Measurements from ENCODE around the gene CCL18. TPM values are rescaled to one million over a fixed set of nuclear protein-coding genes. Genes with fewer than 3 reads are reported as not detected.
"Not testable (repeated sequence)": the region's sequence is repeated elsewhere in the genome, so short reads cannot be mapped to it uniquely, and the experiment has no call there.

CCL18 gene
- total and polyA plus RNA-seq, 2 of the 4 experiments (the other 2 are of a cell fraction), result not detected

DNA sequence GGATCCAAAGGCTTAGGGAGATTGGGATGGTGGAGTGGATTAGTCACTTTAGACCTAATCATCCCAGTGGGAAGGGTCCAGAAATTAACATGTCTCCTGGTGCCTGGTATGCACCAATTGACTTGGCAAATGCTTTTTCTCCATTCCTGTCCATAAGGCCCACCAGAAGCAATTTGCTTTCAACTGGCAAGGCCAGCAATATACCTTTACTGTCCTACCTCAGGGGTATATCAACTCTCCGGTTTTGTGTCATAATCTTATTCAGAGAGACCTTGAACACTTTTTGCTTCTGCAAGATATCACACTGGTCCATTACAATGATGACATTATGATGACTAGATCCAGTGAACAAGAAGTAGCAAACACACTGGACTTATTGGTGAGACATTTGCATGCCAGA lies 49.1 kb downstream of the CCL18 start:
- H3K9me1 ChIP-seq (ENCODE audit: insufficient read depth, low read length); H3K4me3 ChIP-seq (ENCODE audit: insufficient read depth, low read depth, low read length); H4K8ac ChIP-seq (ENCODE audit: low read depth in 2 of 2, low read length in 2 of 2); H3K4me1 ChIP-seq (ENCODE audit: control insufficient read depth, insufficient read depth, low read length); H4K20me1 ChIP-seq (ENCODE audit: insufficient read depth, low read length); H3K14ac ChIP-seq (replicated peaks; ENCODE audit: low read depth, low read length); H4K91ac ChIP-seq (ENCODE audit: insufficient read depth, low read depth, low read length); H3K79me1 ChIP-seq (ENCODE audit: low read depth in 1 of 2, low read length in 2 of 2); H3K4me2 ChIP-seq (ENCODE audit: low read depth, low read length); H2BK5ac ChIP-seq (ENCODE audit: low read depth, low read length, poor library complexity, severe bottlenecking); H2AK5ac ChIP-seq (ENCODE audit: low read depth, low read length); BruUV-seq (replicated peaks); H2AFZ ChIP-seq (replicated peaks; ENCODE audit: low read length, poor library complexity); H3K36me3 ChIP-seq (ENCODE audit: control insufficient read depth, insufficient read depth, low read length); H3K4ac ChIP-seq (ENCODE audit: low read depth, low read length); CTCF ChIA-PET; H3K23ac ChIP-seq (ENCODE audit: low read depth, low read length); H3K27ac ChIP-seq (ENCODE audit: insufficient read depth, low read length); H3K56ac ChIP-seq (ENCODE audit: extremely low read depth, insufficient read depth, low read length); H2BK20ac ChIP-seq (ENCODE audit: low read depth, low read length); H4K5ac ChIP-seq (ENCODE audit: low read depth, low read length); H2AK9ac ChIP-seq (replicated peaks; ENCODE audit: low read depth, low read length, poor library complexity); H2BK120ac ChIP-seq (ENCODE audit: low read depth, low read length); H3K9me3 ChIP-seq (ENCODE audit: control insufficient read depth, insufficient read depth, low read length); H3K18ac ChIP-seq (ENCODE audit: low read depth, low read length); H2BK15ac ChIP-seq (ENCODE audit: low read depth, low read length); H3K9ac ChIP-seq (ENCODE audit: low read depth, low read length); intact Hi-C loops (cut with micrococcal nuclease); dilution Hi-C loops (cut with HindIII; ENCODE audit: low sequenced_read_pairs, unreplicated experiment); ATAC-seq (ENCODE audit: low read depth); in situ Hi-C loops (cut with MboI; ENCODE audit: low sequenced_read_pairs); DNase-seq; H3K27me3 ChIP-seq (ENCODE audit: control insufficient read depth, insufficient read depth, low read length); POLR2A ChIA-PET (ENCODE audit: unreplicated experiment): not testable (repeated sequence)
- no CpG with 5 or more reads among the region's 1 CpG for WGBS, 2 experiments (ENCODE audit: extremely low coverage in 2 of 2, insufficient read length in 1 of 2)

DNA sequence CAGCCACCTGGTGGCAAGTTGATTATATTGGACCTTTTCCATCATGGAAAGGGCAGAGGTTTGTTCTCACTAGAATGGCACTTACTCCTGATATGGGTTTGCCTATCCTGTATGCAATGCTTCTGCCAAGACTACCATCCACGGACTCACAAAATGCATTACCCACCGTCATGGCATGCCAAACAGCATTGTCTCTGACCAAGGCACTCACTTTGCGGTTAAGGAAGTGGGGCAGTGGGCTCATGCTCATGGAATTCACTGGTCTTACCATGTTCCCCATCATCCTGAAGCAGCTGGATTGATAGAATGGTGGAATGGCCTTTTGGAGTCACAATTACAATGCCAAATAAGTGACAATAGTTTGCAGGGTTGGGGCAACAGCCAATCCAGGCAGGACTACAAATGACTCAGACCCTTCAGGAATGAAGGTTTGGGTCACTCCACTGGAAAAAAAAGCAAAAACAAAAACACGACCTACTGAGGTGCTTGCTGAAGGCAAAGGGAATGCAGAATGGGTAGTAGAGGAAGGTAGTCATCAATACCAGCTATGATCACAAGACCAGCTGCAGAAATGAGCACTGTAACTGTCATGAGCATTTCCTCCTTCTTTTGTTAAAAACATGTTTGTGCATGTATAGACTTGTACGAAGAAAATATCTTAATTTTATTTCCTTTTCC lies 51.0 kb downstream of the CCL18 start:
- DNase-seq; H3K56ac ChIP-seq (ENCODE audit: extremely low read depth, insufficient read depth, low read length); H3K36me3 ChIP-seq (ENCODE audit: control insufficient read depth, insufficient read depth, low read length); H3K27ac ChIP-seq (ENCODE audit: insufficient read depth, low read length); H3K27me3 ChIP-seq (ENCODE audit: control insufficient read depth, insufficient read depth, low read length); H2AK5ac ChIP-seq (ENCODE audit: low read depth, low read length); POLR2A ChIA-PET (ENCODE audit: unreplicated experiment); ATAC-seq (ENCODE audit: low read depth); dilution Hi-C loops (cut with HindIII; ENCODE audit: low sequenced_read_pairs, unreplicated experiment); H2BK15ac ChIP-seq (ENCODE audit: low read depth, low read length); H4K20me1 ChIP-seq (ENCODE audit: insufficient read depth, low read length); H3K9ac ChIP-seq (ENCODE audit: low read depth, low read length); H2AFZ ChIP-seq (replicated peaks; ENCODE audit: low read length, poor library complexity); H3K23ac ChIP-seq (ENCODE audit: low read depth, low read length); H3K4ac ChIP-seq (ENCODE audit: low read depth, low read length); H3K4me3 ChIP-seq (ENCODE audit: insufficient read depth, low read depth, low read length); H2BK5ac ChIP-seq (ENCODE audit: low read depth, low read length, poor library complexity, severe bottlenecking); H2BK20ac ChIP-seq (ENCODE audit: low read depth, low read length); H2AK9ac ChIP-seq (replicated peaks; ENCODE audit: low read depth, low read length, poor library complexity); intact Hi-C loops (cut with micrococcal nuclease); H2BK120ac ChIP-seq (ENCODE audit: low read depth, low read length); H3K9me1 ChIP-seq (ENCODE audit: insufficient read depth, low read length); H3K9me3 ChIP-seq (ENCODE audit: control insufficient read depth, insufficient read depth, low read length); H3K4me2 ChIP-seq (ENCODE audit: low read depth, low read length); in situ Hi-C loops (cut with MboI; ENCODE audit: low sequenced_read_pairs); H4K8ac ChIP-seq (ENCODE audit: low read depth in 2 of 2, low read length in 2 of 2); H4K91ac ChIP-seq (ENCODE audit: insufficient read depth, low read depth, low read length); H3K14ac ChIP-seq (replicated peaks; ENCODE audit: low read depth, low read length); H3K79me1 ChIP-seq (ENCODE audit: low read depth in 1 of 2, low read length in 2 of 2); BruUV-seq (replicated peaks); CTCF ChIA-PET; H3K18ac ChIP-seq (ENCODE audit: low read depth, low read length); H3K4me1 ChIP-seq (ENCODE audit: control insufficient read depth, insufficient read depth, low read length); H4K5ac ChIP-seq (ENCODE audit: low read depth, low read length): not testable (repeated sequence)
- WGBS, 2 experiments (ENCODE audit: extremely low coverage in 2 of 2, insufficient read length in 1 of 2), result no CpG with 5 or more reads among the region's 5 CpGs
